ENCODE results near the gene LINGO1.

- no peak for TF ChIP-seq SIRT6 (IDR thresholded peaks at IDR 0.05; ENCODE audit: low read length)
- no peak for TF ChIP-seq CTCF (IDR thresholded peaks at IDR 0.05; ENCODE audit: control extremely low read depth in 1 of 3, insufficient read depth in 1 of 3, low read depth in 1 of 3, low read length in 3 of 3)
- no peak for TF ChIP-seq EZH2 (IDR thresholded peaks at IDR 0.05; ENCODE audit: low read depth, low read length, severe bottlenecking)
- no peak for TF ChIP-seq SP1 (IDR thresholded peaks at IDR 0.05; ENCODE audit: low read depth, low read length)
- no peak for TF ChIP-seq TEAD4 (IDR thresholded peaks at IDR 0.05; ENCODE audit: low read depth, low read length)
- no peak for TF ChIP-seq POLR2A (IDR thresholded peaks at IDR 0.05; ENCODE audit: control extremely low read depth in 1 of 2, low read depth in 2 of 2, low read length in 2 of 2)
- no peak for TF ChIP-seq POLR2AphosphoS5 (IDR thresholded peaks at IDR 0.05; ENCODE audit: low read depth, low read length)
- TF ChIP-seq NANOG (IDR thresholded peaks at IDR 0.05; ENCODE audit: insufficient read depth, low read depth, low read length, poor library complexity, severe bottlenecking), result no peak
These were observed 68.4 kb downstream of the LINGO1 start for GRCh38 chr15:77564341-77564740.

Measured in H1 (cell line).